Dedifferentiated amniotic fluid mesenchymal stem cell (primary cell): Measurements from ENCODE around the gene NLK.
"Not testable (repeated sequence)": the region's sequence is repeated elsewhere in the genome, so short reads cannot be mapped to it uniquely, and the experiment has no call there.

ENCODE experiments used
- DNase-seq: peaks from one replicate; pipeline ENCODE4 v3.0.0-alpha.2; 2016; ENCODE audit errors: extremely low spot score

The NLK gene

DNA sequence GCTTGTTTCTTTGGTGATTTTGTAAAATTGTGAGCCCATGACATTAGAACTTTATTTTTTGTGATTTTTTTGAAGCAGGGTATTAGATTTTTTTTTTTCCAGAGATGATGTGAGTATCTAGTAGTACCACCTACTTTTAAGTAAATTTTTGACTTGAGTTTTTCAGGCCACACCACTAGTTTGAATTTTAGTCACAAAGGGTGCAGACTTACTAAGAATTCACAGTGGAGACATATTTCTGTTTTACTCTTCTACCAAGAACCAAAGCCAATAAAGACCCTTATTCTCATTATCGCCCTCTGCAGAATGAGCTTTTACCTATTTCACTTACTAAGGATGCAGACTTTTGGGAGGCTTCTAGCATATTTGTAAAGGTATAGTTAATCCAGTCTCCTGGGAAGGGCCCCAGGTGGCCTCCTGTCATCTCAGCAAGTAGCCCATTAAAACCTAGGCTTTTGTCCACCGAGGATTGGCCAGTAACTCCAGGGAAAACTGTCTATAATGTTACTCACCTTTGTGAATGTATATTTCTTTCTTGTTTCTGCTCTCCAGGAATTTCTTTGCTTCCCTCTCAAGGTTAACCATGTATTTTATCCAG lies 30.6 kb downstream of the NLK start:
- no peak for DNase-seq

DNA sequence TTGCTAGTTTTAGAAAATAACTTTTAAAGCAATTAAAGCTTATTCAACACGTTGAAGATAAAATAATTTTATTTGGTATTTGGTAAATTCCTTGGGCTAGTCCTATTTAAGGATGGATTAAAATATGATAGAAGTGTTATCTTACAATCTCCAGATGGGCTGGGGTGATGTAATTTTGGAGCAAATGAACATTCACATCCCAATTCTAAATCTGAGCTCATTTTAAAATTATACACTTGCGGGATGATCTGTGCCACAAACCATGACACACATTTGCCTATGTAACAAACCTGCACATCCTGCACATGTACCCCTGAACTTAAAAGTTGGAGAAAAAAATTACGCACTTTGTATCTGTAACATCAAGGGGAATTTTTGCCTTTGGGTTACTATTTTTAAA lies 31.5 kb downstream of the NLK start:
- no peak for DNase-seq

DNA sequence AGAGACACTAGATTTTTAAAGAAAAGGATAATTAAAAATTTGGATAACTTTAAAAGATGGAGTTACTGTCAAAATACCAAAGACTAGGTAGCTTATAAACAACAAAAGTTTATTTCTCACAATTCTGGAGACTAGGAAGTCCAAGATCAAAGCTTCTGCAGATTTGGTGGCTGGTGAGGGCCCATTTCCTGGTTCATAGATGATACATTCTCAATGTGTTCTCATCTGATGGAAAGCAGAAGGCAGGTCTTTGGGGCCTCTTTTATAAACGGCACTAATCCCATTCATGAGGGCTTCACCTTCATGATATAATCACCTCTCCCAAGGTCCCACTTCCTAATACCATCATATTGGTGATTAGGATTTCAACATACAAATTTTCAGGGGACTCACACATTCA lies 33.7 kb downstream of the NLK start:
- no peak for DNase-seq

DNA sequence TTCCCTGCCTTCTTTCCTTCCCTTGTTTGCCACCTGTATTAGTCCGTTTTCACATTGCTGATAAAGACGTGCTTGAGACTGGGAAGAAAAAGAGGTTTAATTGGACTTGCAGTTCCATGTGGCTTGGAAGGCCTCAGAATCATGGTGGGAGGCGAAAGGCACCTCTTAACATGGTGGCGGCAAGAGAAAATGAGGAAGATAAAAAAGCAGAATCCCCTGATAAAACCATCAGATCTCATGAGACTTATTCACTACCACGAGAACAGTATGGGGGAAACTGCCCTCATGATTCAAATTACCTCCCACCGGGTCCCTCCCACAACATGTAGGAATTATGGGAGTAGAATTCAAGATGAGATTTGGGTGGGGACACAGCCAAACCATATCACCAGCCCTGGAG lies 34.7 kb downstream of the NLK start:
- DNase-seq: not testable (repeated sequence)

DNA sequence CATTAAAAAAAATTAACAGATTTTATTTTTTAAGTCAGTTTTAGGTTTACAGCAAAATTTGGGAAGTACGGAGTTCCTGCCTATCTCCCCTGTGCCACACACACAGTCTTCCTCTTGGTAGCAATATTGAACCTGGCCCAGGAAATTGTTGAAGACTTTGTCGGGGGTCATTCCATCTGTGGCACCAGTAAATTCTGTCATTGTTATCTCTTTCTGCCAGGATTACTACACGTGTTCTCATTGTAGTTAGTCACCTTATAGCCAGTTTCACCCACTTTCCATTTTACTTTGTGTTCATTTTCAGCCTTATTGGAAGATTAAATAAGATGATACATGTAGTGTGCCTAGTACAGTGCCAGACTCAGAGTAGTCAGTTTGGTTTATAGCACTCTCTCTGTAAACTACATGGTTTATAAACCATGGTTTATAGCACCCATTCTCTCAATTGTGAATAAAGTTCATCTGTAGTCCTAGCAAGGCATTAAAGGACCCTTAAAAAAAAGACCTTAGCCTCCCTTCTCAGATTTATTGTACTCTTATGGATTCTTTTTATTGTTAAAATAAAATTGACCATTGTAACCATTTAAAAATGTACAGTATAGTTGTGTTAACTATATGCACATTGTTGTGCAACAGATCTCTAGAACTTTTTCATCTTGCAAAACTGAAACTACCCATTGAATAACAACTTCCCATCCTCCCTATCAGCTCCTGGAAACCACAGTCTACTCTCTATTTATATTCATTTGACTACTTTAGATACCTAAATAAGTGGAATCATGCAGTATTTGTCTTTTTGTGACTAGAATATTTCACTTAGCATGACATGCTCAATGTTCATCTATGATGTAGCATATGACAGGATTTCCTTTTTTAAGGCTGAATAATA lies 36.1 kb downstream of the NLK start:
- DNase-seq: no peak

DNA sequence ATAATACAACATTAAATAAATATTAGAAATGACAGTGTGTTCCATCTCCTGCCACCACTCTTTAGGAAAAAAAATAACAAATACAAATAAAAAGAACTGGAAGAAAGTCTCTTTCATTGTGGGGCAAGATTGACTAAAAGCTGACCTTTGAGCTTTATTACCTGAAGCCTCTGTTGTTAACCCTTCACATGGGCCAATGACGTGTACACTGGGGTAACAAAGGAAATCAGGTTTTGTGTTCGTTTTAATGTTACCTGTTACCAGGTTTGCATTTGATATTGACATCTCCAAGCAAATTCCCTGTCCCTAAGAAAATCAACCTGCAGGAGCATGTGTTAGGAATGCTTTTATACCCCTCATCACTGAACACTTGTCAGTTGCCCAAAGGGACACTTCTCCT lies 39.0 kb downstream of the NLK start:
- DNase-seq: no peak

DNA sequence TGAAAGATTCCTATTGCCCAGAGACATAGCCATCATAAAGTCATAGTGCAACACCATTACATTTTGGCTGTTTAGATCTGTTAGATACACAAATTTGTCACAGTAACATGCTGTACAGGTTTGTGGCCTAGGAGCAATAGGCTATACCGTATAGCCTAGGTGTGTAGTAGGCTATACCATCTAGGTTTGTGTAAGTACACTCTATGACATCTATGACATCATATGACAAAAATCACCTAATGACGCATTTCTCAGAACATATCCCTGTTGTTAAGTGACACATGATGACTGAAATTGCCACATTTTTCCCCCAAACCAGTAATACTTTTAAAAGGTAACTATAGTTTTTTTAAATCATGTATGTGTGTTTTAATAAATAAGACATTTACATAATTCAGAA lies 43.3 kb downstream of the NLK start:
- DNase-seq: no peak

DNA sequence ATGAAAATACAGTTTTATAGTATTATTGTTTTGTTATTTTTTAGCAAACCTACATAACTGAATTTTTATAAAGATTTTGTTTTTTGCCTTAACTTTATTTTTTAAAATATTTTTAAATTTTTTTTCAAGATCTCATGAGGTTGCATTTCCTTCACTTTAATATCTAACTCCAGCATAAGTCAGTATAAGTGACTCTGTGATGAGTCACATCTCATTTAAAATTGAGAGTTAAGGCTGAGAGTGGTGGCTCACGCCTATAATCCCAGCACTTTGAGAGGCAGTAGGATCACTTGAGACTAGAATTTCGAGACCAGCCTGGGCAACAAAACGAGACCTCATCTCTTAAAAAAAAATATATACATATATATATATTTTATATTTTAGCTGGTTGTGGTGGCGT lies 44.0 kb downstream of the NLK start:
- DNase-seq: no peak

DNA sequence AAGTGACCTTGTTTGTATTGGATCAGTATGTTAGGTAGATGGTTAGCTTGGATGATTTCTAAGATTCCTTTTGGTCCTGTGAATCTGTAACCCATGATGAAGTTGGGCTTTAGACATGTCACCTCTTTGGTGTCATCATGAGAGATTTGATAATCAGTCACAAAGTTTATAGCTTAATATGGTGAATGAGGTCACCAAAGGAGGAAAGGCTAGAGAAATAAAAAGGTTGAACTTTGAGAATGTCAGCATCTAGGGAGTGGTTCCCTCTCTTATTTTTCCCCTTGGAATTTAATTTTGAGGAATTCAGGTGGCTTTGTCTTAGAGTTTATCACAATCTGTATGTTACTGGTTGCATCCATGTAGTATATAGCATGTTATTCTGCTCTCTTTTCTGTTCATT lies 45.3 kb downstream of the NLK start:
- no peak for DNase-seq

DNA sequence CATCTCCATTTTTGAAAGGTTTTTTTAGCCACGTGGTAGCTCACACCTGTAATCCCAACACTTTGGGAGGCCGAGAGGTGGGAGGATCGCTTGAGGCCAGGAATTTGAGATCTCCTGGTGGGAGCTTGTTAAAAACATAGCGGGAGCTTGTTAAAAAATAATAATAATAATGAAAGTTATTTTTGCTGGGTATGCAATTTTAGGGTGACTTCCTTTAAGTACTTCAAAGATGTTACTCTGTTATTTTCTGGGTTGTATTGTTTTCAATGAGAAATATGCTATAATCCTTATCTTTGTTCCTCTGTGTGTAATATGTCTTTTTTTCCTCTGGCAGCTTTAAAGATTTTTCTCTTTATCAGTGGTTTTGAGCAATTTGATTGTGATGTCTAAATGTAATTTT lies 48.1 kb downstream of the NLK start:
- no peak for DNase-seq

DNA sequence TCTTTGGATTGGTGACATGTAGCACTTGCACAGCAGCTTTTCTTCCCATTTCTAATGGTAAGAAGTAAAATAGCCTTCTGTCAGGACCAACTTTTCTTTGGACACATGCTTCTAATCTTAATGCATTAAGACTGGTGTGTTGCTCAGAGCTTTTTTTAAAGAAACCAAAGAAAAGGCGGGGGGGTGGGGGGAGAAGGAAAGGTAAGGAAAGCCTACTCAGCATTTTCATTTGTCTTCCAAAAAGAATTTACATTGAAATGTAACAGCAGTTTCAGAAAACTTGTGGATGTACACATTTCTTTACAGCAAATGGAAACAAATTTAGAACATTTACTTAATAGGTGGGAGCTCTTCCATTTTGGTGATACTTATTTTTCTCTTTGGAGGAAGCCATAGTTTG lies 49.6 kb downstream of the NLK start:
- no peak for DNase-seq

DNA sequence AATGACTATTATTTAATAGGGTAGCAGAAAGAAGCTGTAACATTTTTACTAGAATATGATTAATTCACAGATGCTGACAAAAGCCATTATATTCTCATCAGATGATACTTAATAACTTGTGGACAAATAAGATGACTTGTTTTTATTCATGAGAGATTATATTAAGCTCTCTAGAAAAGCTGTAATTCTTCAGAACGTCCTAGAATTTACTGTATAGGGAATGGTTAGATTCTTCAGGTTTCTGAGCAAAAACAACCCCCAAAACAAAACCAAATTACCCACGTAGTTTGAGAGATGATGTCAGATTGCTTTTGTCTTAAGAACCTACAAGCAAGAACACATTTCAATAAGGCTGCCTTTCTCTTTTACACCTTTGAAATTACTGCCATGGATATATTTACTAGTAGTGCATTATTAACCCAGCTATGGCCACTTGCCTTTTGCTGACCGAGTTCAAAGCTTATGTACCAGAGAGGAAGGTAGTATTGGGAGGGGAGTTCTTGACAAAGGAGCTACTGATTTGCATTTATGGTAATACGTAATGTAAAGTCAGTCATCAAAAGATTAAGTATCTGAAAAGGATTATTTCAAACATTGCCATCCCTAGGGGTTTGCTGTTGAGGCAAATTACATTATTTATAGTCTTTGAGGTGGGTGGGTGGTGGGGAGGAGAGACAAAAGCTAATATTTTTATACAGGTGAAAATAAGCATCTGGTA lies 51.7 kb downstream of the NLK start:
- DNase-seq: no peak

DNA sequence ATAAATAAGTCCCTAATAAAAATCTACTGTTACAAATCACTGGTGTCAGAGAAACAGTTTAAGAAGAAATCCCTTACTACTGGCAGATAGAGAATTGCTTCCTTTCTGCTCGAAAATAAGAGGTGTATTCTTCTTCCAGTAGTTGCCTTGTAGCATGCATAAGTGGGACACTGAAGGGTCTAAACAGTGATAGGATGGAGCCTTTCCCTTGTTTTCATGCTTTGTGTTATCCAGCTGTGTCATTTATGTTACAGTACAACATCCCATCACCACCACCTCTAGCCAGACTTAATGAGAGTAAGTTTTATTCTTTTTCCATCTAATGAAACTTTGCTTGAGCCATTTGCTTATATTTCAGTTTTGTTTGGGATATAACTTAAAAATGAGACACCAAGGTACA lies 54.3 kb downstream of the NLK start:
- DNase-seq: no peak

DNA sequence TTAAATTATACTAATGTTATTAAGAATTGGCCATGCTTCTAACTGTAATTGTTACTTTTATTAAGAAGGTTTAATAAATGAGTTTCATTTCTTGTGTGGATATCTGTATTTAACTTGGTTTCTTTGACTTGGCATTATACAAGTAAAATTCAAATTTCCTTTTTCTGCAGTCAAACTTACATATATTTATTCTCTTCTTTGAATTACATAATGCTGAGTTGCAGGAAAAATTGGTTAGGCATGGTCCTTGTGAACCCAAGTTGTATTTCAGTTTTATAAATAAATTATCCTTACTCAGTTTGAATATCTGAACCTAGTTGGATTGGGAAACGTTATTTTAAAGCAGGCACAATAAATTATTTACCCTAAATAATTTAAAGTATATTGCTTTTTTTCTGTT lies 54.8 kb downstream of the NLK start:
- no peak for DNase-seq

DNA sequence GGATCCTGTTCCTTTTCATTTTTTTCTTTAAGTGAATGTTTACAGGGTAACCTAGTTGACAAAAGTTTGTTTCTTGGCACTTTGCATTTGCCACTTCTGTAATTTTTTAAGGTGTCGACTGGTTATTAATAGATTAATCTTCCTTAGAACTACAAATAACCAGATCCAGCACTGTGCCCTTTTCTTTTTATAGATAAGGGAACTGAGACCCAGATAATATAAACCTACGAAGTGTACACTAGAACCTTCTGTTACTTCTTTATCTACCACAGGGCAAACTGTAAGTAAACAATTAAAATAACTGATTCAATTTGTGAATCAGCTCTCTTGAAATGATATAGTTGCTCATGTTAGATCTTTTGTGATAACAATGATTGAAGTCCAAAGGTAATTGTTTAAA lies 55.4 kb downstream of the NLK start:
- DNase-seq: no peak

DNA sequence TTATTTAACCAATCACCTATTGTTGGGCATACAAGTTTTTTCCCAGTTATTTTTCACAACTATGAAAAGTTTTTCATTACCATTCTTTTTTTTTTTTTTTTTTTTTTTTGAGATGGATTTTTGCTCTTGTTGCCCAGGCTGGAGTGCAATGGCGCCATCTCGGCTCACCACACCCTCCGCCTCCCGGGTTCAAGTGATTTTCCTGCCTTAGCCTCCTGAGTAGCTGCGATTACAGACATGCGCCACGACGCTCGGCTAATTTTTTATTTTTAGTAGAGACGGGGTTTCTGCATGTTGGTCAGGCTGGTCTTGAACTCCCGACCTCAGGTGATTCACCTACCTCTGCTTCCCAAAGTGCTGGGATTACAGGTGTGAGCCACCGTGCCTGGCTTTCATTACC lies 56.1 kb downstream of the NLK start:
- not testable (repeated sequence) for DNase-seq

DNA sequence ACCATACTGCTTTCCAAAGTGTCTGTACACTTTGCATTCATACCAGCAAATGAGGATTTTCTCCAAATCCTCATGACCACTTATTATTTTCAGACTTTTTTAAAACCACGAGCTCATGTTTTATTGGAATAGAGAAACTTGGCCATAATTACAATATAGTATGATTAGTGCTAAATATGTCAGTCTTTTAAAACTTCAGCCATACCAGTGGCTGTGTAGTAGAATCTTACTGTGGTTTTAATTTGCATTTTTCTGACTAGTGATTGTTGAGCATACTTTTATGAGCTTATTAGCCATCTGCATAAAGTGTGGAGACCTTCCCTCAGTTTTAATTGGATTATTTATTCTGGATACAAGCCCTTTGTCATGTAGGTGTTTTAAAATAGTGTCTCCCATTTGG lies 57.8 kb downstream of the NLK start:
- no peak for DNase-seq

DNA sequence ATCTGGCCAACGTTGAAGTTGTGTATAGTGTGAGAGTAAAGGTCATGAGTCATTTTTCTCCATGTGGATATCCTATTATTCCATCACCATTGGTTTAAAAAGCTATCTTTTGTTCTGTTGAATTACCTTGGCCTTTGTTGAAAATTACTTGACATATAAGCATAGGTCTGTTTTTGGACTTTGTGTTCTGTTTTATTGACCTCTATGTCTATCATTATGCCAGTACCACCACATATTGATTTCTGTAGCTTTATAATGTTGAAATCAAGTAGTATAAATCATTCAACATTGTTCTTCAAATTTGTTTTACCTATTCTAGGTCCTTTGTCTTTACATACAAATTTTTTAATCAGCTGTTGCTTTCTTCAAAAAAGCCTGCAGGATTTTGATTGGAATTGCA lies 58.5 kb downstream of the NLK start:
- DNase-seq: no peak

DNA sequence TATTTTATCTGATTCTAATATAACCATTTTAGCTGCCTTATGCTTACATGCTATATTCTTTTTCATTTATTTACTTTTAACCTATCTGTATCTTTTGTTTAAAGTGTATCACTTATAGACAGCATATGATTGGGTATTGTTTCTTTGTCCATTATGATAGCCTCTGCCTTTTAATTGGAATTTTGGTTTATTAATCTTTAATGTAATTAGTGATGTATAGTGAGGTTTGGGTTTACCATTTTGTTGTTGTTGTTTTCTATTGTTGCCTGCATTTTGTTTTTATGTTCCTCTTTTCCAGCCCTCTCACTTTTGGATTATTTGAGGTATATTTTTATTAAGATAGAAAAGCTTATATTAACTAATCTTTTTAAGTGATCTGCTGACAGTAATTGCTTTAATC lies 59.4 kb downstream of the NLK start:
- no peak for DNase-seq

DNA sequence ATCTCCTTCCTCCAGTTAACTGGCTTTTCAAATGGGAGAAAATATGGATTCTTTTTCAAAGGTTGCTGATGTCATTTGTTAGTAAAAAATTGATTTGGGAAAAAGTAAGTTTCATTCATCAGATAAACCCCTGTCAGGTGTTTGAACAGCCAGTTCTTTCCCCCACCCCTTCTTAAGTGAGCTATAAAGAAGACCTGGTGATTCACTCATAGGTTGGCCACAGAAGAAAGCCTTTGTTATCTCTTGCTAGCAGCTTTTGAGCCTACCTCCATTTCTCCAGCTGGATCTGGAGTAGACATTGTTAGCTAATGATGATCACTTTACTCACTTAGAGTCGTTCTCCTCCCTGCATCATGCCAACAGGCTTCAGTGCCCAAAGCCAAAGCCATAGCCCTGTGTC lies 63.0 kb downstream of the NLK start:
- no peak for DNase-seq

DNA sequence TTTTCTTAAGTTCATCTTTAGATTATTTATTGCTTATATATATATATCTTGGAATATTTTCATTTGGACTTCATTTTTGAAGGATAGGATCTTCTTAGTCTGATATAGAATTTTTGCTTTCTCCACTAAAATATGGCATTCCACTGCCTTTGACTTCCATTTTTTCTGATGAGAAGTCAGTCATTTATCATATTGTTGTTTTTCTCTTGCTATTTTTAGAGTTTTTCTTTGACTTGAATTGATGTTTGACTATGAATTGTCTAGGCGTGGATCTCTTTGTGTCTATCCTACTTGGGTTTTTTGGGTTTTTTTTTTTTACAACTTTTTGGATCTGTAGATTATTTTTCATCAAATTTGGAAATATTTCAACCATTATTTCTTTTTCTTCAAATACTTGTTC lies 67.7 kb downstream of the NLK start:
- DNase-seq: no peak

DNA sequence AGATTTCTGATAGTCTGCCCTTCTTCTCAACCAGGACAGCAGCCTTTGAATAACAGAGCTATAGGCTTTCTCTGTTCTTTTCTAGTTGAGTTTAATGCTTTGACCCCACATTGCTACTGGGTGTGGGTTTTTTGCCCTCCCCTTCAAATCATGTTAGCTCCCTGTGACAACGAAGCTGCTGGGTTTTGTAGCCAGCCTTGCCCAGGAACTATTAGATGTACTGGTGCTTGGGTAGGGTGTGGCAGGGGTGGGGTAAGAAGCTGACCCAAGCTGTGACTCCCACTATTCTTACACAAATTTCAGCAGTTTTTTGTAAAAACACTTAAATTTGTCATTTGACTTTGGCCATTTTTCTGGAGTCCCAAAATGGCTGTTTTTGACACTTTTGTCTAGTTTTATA lies 69.7 kb downstream of the NLK start:
- DNase-seq: no peak

DNA sequence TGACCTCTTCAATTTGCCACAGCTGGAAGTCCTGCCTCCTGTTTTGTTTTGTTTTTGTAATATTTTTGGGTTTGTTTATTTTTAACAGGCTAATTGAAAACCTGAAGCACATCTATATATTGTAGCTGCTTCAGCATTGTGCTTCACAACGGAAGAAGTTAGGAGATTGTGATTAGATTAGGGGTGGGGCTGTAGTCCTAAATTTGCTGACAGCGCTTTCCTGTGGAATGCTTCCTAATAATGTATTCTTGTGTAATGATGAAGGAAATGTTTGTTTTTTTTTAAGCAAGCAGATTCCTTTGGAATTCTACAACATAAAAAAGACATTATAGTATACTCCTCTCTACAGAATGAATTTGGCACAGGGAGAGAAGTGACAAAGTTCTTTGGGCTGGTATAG lies 70.1 kb downstream of the NLK start:
- peak; percentile 19 for DNase-seq
